ENCODE results near the gene AIG1.
"Not testable (repeated sequence)": the region's sequence is repeated elsewhere in the genome, so short reads cannot be mapped to it uniquely, and the experiment has no call there.

The AIG1 gene

GRCh38 chr6:143286251-143286795 lies 225.6 kb downstream of the AIG1 start:
- DNase-seq = peak; percentile 21

- DNase-seq = no peak
These were observed 228.2 kb downstream of the AIG1 start for GRCh38 chr6:143288923-143289322.

GRCh38 chr6:143290206-143290605 lies 229.5 kb downstream of the AIG1 start:
- DNase-seq = no peak

GRCh38 chr6:143293523-143293922 lies 232.8 kb downstream of the AIG1 start:
- DNase-seq = no peak

GRCh38 chr6:143294265-143294860 lies 233.7 kb downstream of the AIG1 start:
- no peak for DNase-seq

- DNase-seq = no peak
These were observed 235.2 kb downstream of the AIG1 start for GRCh38 chr6:143295932-143296331.

- no peak for DNase-seq
These were observed 237.4 kb downstream of the AIG1 start for GRCh38 chr6:143298071-143298470.

GRCh38 chr6:143299253-143300166 lies 238.8 kb downstream of the AIG1 start:
- peak; percentile 17 for DNase-seq

- peak; percentile 64 for DNase-seq
These were observed 240.5 kb downstream of the AIG1 start for GRCh38 chr6:143301188-143301587.

GRCh38 chr6:143307760-143308159 lies 247.1 kb downstream of the AIG1 start:
- not testable (repeated sequence) for DNase-seq

- DNase-seq = no peak
These were observed 252.5 kb downstream of the AIG1 start for GRCh38 chr6:143313163-143313562.

- DNase-seq = no peak
These were observed 260.9 kb downstream of the AIG1 start for GRCh38 chr6:143321491-143322086.

GRCh38 chr6:143322386-143322785 lies 261.7 kb downstream of the AIG1 start:
- DNase-seq = no peak

GRCh38 chr6:143323729-143324470 lies 263.2 kb downstream of the AIG1 start:
- DNase-seq = no peak

GRCh38 chr6:143325379-143326140 lies 264.9 kb downstream of the AIG1 start:
- DNase-seq = no peak

GRCh38 chr6:143328876-143329275 lies 268.2 kb downstream of the AIG1 start:
- no peak for DNase-seq

- no peak for DNase-seq
These were observed 268.6 kb downstream of the AIG1 start for GRCh38 chr6:143329323-143329722.

GRCh38 chr6:143331362-143331761 lies 270.7 kb downstream of the AIG1 start:
- no peak for DNase-seq

GRCh38 chr6:143332153-143332845 lies 271.6 kb downstream of the AIG1 start:
- no peak for DNase-seq

GRCh38 chr6:143333081-143333480 lies 272.4 kb downstream of the AIG1 start:
- no peak for DNase-seq

GRCh38 chr6:143333749-143334520 lies 273.2 kb downstream of the AIG1 start:
- peak; percentile 43 for DNase-seq
